GM18505 (cell line): ENCODE results near the gene SLF1.
A peak's percentile ranks its signal among the peaks of the same experiment; 100 is the strongest.

Experiments used
- ATAC-seq: cut with Tn5 transposase; IDR thresholded peaks from one replicate; pipeline ENCODE4 v1.9.1; 2021; ENCODE audit not compliant: unreplicated experiment
- POLR2A ChIP-seq: IDR thresholded peaks from 4 replicates; pipeline ENCODE4 v1.6.1; 2011; ENCODE audit warnings: borderline replicate concordance; ENCODE audit not compliant: insufficient read depth, insufficient read length; ENCODE audit errors: extremely low read depth

SLF1 gene

GRCh38 chr5:94675965-94676618, 57.6 kb downstream of the SLF1 start:
- no peak for TF ChIP-seq POLR2A
- ATAC-seq: no peak

GRCh38 chr5:94682814-94683520, 64.5 kb downstream of the SLF1 start:
- TF ChIP-seq POLR2A: no peak
- ATAC-seq: no peak

GRCh38 chr5:94689908-94690307, 71.4 kb downstream of the SLF1 start:
- TF ChIP-seq POLR2A: no peak
- ATAC-seq: no peak

- TF ChIP-seq POLR2A: no peak
- no peak for ATAC-seq
Measured at GRCh38 chr5:94690778-94691177, 72.3 kb downstream of the SLF1 start.

GRCh38 chr5:94691291-94691690, 72.8 kb downstream of the SLF1 start:
- TF ChIP-seq POLR2A: no peak

GRCh38 chr5:94691949-94692348, 73.5 kb downstream of the SLF1 start:
- ATAC-seq: no peak

More at GRCh38 chr5:94691291-94691690, 72.8 kb downstream of the SLF1 start:
- no peak for ATAC-seq

GRCh38 chr5:94692581-94692980, 74.1 kb downstream of the SLF1 start:
- no peak for ATAC-seq
- no peak for TF ChIP-seq POLR2A

More at GRCh38 chr5:94691949-94692348, 73.5 kb downstream of the SLF1 start:
- no peak for TF ChIP-seq POLR2A

- no peak for TF ChIP-seq POLR2A
- ATAC-seq: peak; percentile 65
Measured at GRCh38 chr5:94693043-94693822, 74.8 kb downstream of the SLF1 start.

GRCh38 chr5:94693845-94694370, 75.4 kb downstream of the SLF1 start:
- no peak for TF ChIP-seq POLR2A
- ATAC-seq: no peak

- no peak for TF ChIP-seq POLR2A
- ATAC-seq: no peak
Measured at GRCh38 chr5:94694671-94695070, 76.2 kb downstream of the SLF1 start.

GRCh38 chr5:94698197-94698596, 79.7 kb downstream of the SLF1 start:
- TF ChIP-seq POLR2A: no peak
- no peak for ATAC-seq

- TF ChIP-seq POLR2A: no peak
- no peak for ATAC-seq
Measured at GRCh38 chr5:94699562-94699961, 81.1 kb downstream of the SLF1 start.

- ATAC-seq: peak; percentile 76
- TF ChIP-seq POLR2A: no peak
Measured at GRCh38 chr5:94700592-94700991, 82.1 kb downstream of the SLF1 start.

GRCh38 chr5:94702729-94703128, 84.3 kb downstream of the SLF1 start:
- no peak for TF ChIP-seq POLR2A
- ATAC-seq: peak; percentile 63

- TF ChIP-seq POLR2A: no peak
- ATAC-seq: no peak
Measured at GRCh38 chr5:94705427-94705826, 87.0 kb downstream of the SLF1 start.
